Retinal pigment epithelial cell (primary cell): ENCODE measurements around the gene PCBD1.

Source experiments
- DNase-seq: peaks from one replicate; pipeline ENCODE4 v3.0.0-alpha.2; 2010; ENCODE audit warnings: low read depth
- H3K4me3 ChIP-seq: 2 replicates; pipeline ENCODE4 v1.5.1; 2011; ENCODE audit warnings: mild to moderate bottlenecking, low read length, control low read depth, moderate library complexity
- CTCF ChIP-seq: conservative IDR thresholded peaks from 2 replicates; pipeline ENCODE4 v1.5.1; 2011; ENCODE audit warnings: low read depth, low read length, control low read depth, inconsistent platforms

The PCBD1 gene

GRCh38 chr10:70847659-70848360 is 40.6 kb downstream of the PCBD1 start:
- no peak for DNase-seq
- TF ChIP-seq CTCF: no peak
- no peak overlapping the region for H3K4me3 ChIP-seq

DNA sequence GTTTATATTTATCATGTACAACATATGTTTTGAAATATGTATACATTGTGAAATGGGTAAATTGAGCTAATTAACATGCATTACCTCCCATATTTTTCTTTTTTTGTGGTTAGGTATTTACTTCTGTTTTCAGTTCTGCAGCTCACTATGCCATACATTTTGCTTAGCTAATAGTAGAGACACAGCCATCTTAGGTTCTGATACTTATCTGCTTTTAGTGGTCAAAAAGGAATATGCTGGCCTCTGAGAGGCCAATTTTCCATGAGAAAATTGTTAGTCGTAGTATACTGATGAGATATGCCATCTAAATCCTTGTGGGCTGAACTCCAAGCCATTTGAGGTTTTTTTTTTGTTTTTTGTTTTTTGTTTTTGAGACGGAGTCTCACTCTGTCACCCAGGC is 41.6 kb downstream of the PCBD1 start:
- DNase-seq: no peak
- no peak overlapping the region for H3K4me3 ChIP-seq
- no peak for TF ChIP-seq CTCF

GRCh38 chr10:70845816-70846215 is 42.5 kb downstream of the PCBD1 start:
- TF ChIP-seq CTCF: no peak
- H3K4me3 ChIP-seq: no peak overlapping the region
- DNase-seq: no peak

DNA sequence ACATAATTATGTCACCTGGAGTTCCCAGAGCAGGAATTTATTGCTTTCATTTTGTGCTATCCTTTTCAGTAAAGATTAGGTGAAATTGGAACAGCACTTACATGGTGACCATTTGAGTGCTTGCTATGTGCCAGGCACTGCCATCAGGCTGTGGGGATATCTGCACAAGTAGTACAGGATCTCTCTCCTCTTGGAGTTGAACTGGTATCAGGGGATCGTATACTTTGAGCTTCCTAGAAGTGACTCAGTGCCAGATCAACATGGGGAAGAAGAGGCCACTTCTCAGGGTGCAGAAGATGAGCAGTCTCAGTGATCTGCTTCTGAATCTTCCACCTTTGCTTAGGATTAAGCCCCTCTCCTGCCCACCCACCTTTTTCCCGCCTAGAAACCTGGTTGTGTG is 43.1 kb downstream of the PCBD1 start:
- no peak overlapping the region for H3K4me3 ChIP-seq
- no peak for TF ChIP-seq CTCF
- DNase-seq: no peak

DNA sequence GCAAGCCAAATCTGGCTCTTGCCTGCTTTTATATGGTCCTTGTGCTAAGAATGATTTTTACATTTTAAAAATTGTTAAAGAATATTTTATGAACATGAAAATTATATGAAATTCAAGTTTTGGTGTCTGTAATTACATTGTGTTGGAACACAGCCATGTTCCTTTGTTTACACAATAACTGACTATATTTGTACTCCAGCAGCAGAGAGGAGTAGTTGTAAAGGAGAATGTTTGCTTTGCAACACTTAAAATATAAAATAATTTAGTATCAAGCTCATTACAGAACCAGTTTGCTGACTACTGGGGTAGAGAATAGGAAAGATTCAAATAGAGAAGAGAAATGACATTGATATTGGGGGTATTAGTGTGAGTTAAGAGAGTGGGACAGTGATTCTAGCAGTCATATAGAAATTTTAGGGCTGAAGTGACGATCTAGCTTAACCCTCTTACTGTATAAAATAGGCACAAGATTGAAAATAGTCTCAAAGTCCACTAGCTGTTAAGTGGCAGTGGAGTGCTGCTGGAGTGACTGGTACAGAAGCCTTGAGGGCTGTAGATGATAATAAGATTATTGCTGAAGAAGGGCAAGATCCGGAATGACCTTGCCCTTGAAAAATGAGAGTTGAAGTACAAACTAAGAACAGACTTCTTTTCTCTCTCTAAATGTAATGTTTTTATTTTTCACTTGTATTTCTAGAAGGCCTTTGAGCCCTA is 44.4 kb downstream of the PCBD1 start:
- no peak overlapping the region for H3K4me3 ChIP-seq
- no peak for DNase-seq
- TF ChIP-seq CTCF: no peak

DNA sequence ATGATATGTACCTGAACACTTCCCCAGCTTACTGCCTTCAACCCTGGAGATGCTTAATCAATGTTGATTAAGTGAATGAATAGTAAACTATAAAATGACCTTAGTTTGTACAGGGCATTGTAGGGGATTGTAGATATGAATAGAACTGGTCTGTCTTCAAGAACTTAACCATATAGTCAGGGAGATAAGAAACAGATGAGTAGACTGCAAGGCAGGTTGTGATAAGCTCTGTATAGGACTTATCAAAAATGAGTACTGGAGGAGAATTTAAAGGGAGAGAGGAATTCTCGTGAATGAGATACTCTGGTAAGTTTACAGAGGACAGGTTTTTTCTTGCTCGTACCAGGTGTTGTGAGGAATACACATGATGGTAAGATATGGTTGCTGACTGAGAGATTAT is 45.0 kb downstream of the PCBD1 start:
- no peak overlapping the region for H3K4me3 ChIP-seq
- TF ChIP-seq CTCF: no peak
- DNase-seq: no peak

DNA sequence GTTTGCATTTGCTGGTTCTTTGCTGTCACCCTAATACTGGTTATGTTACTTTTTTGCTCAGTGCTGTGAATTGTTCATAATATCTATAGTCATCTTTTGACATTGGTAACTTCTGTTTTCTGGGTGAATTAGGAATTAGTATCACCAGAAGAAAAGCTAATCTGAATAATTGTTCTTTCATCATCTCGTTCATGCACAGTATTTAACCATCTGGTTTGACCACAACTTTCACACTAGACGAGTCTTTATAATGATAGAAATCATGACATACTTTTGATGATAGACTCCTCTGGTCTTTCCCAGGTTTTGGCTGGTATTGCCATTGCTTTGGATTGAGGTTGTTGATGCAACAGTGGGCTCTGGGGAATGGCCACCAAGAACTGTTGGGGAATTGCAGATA is 47.5 kb downstream of the PCBD1 start:
- DNase-seq: no peak
- no peak for TF ChIP-seq CTCF

More for the DNA sequence above, 47.5 kb downstream of the PCBD1 start:
- H3K4me3 ChIP-seq: no peak overlapping the region
